HEK293 (cell line): Measurements from ENCODE around the gene SLC2A9.

Source experiments
- CTCF ChIA-PET: fragments of 350-600 bp; formaldehyde crosslinking; extraction: SDS; loops from one replicate; lab custom pipeline; 2021; ENCODE audit warnings: antibody characterized with exemption; lab: Yijun Ruan, JAX
- POLR2A ChIA-PET: fragments of 300-600 bp; formaldehyde crosslinking; extraction: SDS; loops from one replicate; lab custom pipeline; 2020; ENCODE audit warnings: antibody characterized with exemption, inconsistent platforms; lab: Yijun Ruan, JAX
- H3K27ac ChIP-seq: fragments of 200-500 bp; sonication (Bioruptor generic); 2 replicates; pipeline ENCODE4 v1.5.1; 2014; ENCODE audit warnings: low read depth, low read length, control low read depth, inconsistent platforms; ENCODE audit errors: extremely low read depth
- H3K36me3 ChIP-seq, 2 experiments: fragments of 200-500 bp in 1 of 2; sonication (Bioruptor generic) in 1 of 2; 1 replicate in 1 of 2; 2 replicates in 1 of 2; pipeline ENCODE4 v1.5.1; 2014 to 2017; ENCODE audit warnings: inconsistent platforms in 2 of 2, low read length in 2 of 2; ENCODE audit not compliant: control insufficient read depth in 2 of 2, insufficient read depth in 1 of 2
- H3K4me1 ChIP-seq: fragments of 200-500 bp; sonication (Bioruptor generic); 2 replicates; pipeline ENCODE4 v1.5.1; 2014; ENCODE audit warnings: mild to moderate bottlenecking, low read length, inconsistent platforms; ENCODE audit not compliant: control insufficient read depth, insufficient read depth
- H3K4me3 ChIP-seq: 2 replicates; pipeline ENCODE4 v1.5.1; 2011; ENCODE audit warnings: low read depth, mild to moderate bottlenecking, control low read depth, low read length, moderate library complexity
- H3K9me3 ChIP-seq: fragments of 200-500 bp; sonication (Bioruptor generic); 2 replicates; pipeline ENCODE4 v1.5.1; 2014; ENCODE audit warnings: low read depth, low read length, inconsistent platforms; ENCODE audit not compliant: control insufficient read depth, insufficient read depth
- GFI1B ChIP-seq: fragments of 450-650 bp; formaldehyde crosslinking; IDR thresholded peaks from 2 replicates; pipeline ENCODE4 v1.5.1; 2016; ENCODE audit warnings: missing biosample characterization, missing genetic modification characterization
- KLF16 ChIP-seq: fragments of 450-650 bp; formaldehyde crosslinking; IDR thresholded peaks from 2 replicates; pipeline ENCODE4 v1.5.1; 2017; ENCODE audit warnings: missing biosample characterization, missing genetic modification characterization
- REST ChIP-seq: fragments of 450-650 bp; formaldehyde crosslinking; IDR thresholded peaks from 2 replicates; pipeline ENCODE4 v1.5.1; 2016; ENCODE audit warnings: missing biosample characterization, missing genetic modification characterization
- SALL2 ChIP-seq: fragments of 450-650 bp; formaldehyde crosslinking; IDR thresholded peaks from 2 replicates; pipeline ENCODE4 v1.5.0; 2017; ENCODE audit warnings: missing biosample characterization, mild to moderate bottlenecking, missing genetic modification characterization, borderline replicate concordance
- ZBTB20 ChIP-seq: fragments of 450-650 bp; formaldehyde crosslinking; IDR thresholded peaks from 2 replicates; pipeline ENCODE4 v1.5.1; 2016; ENCODE audit warnings: missing biosample characterization, missing genetic modification characterization
- ZBTB49 ChIP-seq: fragments of 450-650 bp; formaldehyde crosslinking; IDR thresholded peaks from 2 replicates; pipeline ENCODE4 v1.5.1; 2016; ENCODE audit warnings: missing biosample characterization, missing genetic modification characterization, low read depth
- ZBTB6 ChIP-seq: fragments of 450-650 bp; formaldehyde crosslinking; IDR thresholded peaks from 2 replicates; pipeline ENCODE4 v1.5.1; 2017; ENCODE audit warnings: missing biosample characterization, missing genetic modification characterization
- ZNF140 ChIP-seq: fragments of 450-650 bp; formaldehyde crosslinking; IDR thresholded peaks from 2 replicates; pipeline ENCODE4 v1.5.1; 2016; ENCODE audit warnings: missing biosample characterization, missing genetic modification characterization
- ZNF184 ChIP-seq: fragments of 450-650 bp; IDR thresholded peaks from 2 replicates; pipeline ENCODE4 v1.5.1; 2018; ENCODE audit warnings: missing biosample characterization, mild to moderate bottlenecking, missing genetic modification characterization
- ZNF280D ChIP-seq: fragments of 450-650 bp; formaldehyde crosslinking; IDR thresholded peaks from 2 replicates; pipeline ENCODE4 v1.5.1; 2016; ENCODE audit warnings: missing biosample characterization, missing genetic modification characterization
- ZNF366 ChIP-seq: fragments of 450-650 bp; formaldehyde crosslinking; conservative IDR thresholded peaks from 2 replicates; pipeline ENCODE4 v1.5.1; 2016; ENCODE audit warnings: missing biosample characterization, missing genetic modification characterization
- ZNF510 ChIP-seq: fragments of 450-650 bp; formaldehyde crosslinking; IDR thresholded peaks from 2 replicates; pipeline ENCODE4 v1.5.1; 2018; ENCODE audit warnings: mild to moderate bottlenecking, missing genetic modification characterization, missing biosample characterization; ENCODE audit not compliant: insufficient replicate concordance
- ZNF548 ChIP-seq: fragments of 450-650 bp; formaldehyde crosslinking; IDR thresholded peaks from 2 replicates; pipeline ENCODE4 v1.5.1; 2016; ENCODE audit warnings: missing biosample characterization, missing genetic modification characterization
- ZNF626 ChIP-seq: fragments of 450-650 bp; sonication (Bioruptor Pico); formaldehyde crosslinking; IDR thresholded peaks from 2 replicates; pipeline ENCODE4 v1.5.1; 2018; ENCODE audit warnings: missing biosample characterization, missing genetic modification characterization, inconsistent platforms
- ZNF701 ChIP-seq: fragments of 450-650 bp; formaldehyde crosslinking; IDR thresholded peaks from 2 replicates; pipeline ENCODE4 v1.5.1; 2016; ENCODE audit warnings: missing biosample characterization, missing genetic modification characterization
- ZNF837 ChIP-seq: fragments of 450-650 bp; formaldehyde crosslinking; IDR thresholded peaks from 2 replicates; pipeline ENCODE4 v1.5.1; 2016; ENCODE audit warnings: missing biosample characterization, missing genetic modification characterization

The SLC2A9 gene

GRCh38 chr4:9811806-9812205, 209.5 kb downstream of the SLC2A9 start:
- no peak for TF ChIP-seq ZNF548 (tag by site-specific recombination)
- no peak for TF ChIP-seq ZNF837
- TF ChIP-seq ZNF626: no peak
- ChIA-PET CTCF (no interaction called here), POLR2A (no interaction called here)
- Histone ChIP-seq H3K9me3 (no peaks in the 10 kb centered on the region), H3K36me3 (no peaks in the 10 kb centered on the region), H3K4me1 (no peaks in the 10 kb centered on the region), H3K27ac (no peak overlapping the region), H3K4me3 (no peak overlapping the region)

GRCh38 chr4:9808077-9808476, 213.2 kb downstream of the SLC2A9 start:
- ChIA-PET POLR2A (no interaction called here), CTCF (no interaction called here)
- no peak for TF ChIP-seq SALL2 (tag by site-specific recombination)

GRCh38 chr4:9804918-9805317, 216.4 kb downstream of the SLC2A9 start:
- Histone ChIP-seq H3K4me3 (no peak overlapping the region), H3K9me3 (no peaks in the 10 kb centered on the region), H3K27ac (no peak overlapping the region), H3K36me3 (no peaks in the 10 kb centered on the region), H3K4me1 (no peaks in the 10 kb centered on the region)
- ChIA-PET CTCF (no interaction called here), POLR2A (no interaction called here)
- TF ChIP-seq ZBTB6 (tag by site-specific recombination) (no peak), REST (tag by site-specific recombination) (no peak), KLF16 (tag by site-specific recombination) (no peak), ZNF140 (tag by site-specific recombination) (no peak), GFI1B (no peak), ZBTB49 (tag by site-specific recombination) (no peak), SALL2 (tag by site-specific recombination) (no peak), ZBTB20 (no peak), ZNF701 (no peak), ZNF280D (tag by site-specific recombination) (no peak), ZNF510 (tag by site-specific recombination) (no peak), ZNF366 (tag by site-specific recombination) (no peak), ZNF184 (tag by site-specific recombination) (no peak)

More at GRCh38 chr4:9808077-9808476, 213.2 kb downstream of the SLC2A9 start:
- no peaks in the 10 kb centered on the region for H3K4me1 ChIP-seq
- H3K4me3 ChIP-seq: no peak overlapping the region
- H3K9me3 ChIP-seq: no peaks in the 10 kb centered on the region
- H3K36me3 ChIP-seq: no peaks in the 10 kb centered on the region
- no peak overlapping the region for H3K27ac ChIP-seq
